Urothelium cell line (cell line): Measurements from ENCODE around the gene ZBTB5.
"Not testable (repeated sequence)": the region's sequence is repeated elsewhere in the genome, so short reads cannot be mapped to it uniquely, and the experiment has no call there.

Source experiments
- DNase-seq: peaks from one replicate; pipeline ENCODE4 v3.0.0; 2011; ENCODE audit warnings: low spot score, mixed read lengths
- FAIRE-seq: peaks from 2 replicates; lab custom pipeline; 2011; peaks lifted over from hg19 to GRCh38; lab: Jason Lieb, UNC

Gene ZBTB5

DNA sequence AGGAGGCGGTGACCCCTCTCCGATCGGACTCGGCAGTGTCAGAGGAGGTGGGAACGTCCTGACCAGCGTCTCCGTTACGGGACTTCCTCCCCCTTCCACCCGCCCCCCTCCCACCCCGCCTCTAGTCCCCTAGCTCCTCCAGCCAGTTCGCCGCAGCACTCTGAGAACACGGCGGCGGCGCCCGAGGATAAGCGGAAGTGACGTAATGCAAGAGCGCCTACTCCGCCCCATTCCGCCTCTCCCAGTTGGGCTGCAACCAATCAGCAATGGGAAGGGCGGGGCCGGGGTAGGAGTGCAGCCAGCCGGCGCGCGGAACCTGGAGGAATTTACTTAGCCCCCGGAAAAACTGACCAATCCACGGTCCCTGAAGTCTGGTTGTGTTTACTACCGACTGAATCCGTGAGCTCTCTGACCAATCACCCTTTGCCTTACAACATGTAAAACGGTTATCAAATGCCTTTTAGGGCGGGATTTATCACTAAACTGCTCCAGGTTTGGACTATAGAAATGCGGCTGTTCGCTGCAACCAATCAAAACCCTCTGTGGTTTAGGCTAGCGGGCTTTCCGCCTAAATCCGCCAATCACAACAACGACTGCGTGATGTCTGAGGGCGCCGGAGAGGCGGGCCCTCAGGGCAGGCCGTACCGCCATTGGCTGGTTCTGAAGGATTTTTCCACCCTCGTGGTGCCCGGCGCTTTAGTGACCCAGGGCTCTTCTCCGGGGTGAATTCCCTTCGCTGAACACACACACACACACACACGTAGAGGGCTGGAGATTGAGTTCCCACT, at the start of gene ZBTB5:
Gene ZBTB5 (minus strand): TSS at position 202 of the 788 bp plus-strand sequence. CDS start 22,899 bp downstream, outside the sequence.
- DNase-seq, result peak; percentile 100
- FAIRE-seq, result peak; percentile 98

DNA sequence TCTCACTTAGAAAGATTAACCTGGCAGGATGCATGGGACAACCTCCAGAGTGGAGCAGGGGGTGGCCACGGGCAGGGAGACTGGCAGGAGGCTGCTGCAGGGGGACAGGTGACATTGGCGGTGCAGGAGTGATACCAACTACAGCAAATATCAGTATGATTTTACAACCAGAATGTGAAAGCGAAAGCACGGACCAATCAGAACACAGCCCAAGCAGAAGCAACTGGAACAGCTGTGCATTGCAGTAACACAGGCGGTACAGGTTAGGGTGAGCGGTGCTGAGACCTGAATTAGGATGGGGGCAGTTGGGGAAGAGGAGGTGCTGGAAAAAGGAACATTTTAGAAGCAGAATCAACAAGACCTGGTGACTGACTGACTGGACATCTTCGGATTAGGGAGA, 49.7 kb upstream of the ZBTB5 start:
- no peak for FAIRE-seq
- DNase-seq, result no peak

DNA sequence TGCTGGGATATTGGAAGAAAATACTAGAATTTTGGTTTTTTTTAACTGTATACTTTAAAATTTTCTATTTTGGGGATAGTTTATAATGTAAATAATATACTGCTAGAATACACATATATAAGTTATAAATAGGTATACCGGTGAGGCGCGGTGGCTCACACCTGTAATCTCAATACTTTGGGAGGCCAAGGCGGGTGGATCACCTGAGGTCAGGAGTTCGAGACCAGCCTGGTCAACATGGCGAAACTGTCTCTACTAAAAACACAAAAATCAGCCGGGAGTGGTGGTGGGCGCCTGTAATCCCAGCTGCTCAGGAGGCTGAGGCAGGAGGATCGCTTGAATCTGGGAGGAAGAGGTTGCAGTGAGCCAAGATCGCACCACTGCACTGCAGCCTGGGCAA, 49.2 kb upstream of the ZBTB5 start:
- not testable (repeated sequence) for DNase-seq, FAIRE-seq

DNA sequence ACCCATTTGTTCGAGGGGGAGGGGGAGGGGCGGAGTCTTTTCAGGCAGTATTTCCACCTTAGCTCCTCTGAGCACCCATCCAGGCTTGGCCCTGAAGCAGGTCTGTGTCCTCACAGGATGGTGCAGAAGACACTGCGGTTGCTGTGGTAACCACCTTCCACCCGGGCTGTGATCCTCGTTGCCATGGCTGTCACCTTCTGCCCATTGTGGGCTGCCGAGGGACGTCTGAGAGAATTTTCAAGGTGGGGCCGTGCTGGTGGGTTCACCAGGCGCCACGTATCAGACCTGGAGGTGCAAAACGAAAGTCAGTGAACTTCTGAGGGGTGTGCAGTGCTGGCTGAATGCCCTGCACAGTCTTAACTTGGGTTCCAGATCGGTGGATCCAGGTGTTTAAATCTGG, 47.2 kb upstream of the ZBTB5 start:
- FAIRE-seq (no peak), DNase-seq (no peak)

GRCh38 chr9:37511016-37512010, 46.1 kb upstream of the ZBTB5 start:
- no peak for FAIRE-seq
- peak; percentile 52 for DNase-seq

GRCh38 chr9:37510053-37510452, 44.8 kb upstream of the ZBTB5 start:
- FAIRE-seq, DNase-seq: not testable (repeated sequence)

DNA sequence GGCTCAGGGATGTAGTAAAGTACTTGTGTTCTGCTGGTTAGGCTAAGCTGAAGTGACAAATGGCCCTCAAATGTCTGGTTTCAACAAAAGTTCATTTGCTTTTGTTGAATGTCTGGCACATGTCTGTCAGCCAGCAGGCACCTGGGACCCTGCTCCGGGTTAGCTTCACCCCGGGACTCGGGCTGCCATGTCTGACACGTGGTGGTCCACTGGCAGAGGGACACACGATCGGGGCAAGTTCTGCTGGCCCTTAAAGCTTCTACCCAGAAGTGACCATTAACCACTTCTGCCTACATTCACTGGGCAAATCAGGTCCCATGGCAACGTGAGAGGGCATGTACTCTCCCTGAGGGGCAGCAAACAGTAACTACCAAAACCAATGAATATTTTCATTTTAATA, 44.3 kb upstream of the ZBTB5 start:
- FAIRE-seq, result no peak
- DNase-seq, result no peak

DNA sequence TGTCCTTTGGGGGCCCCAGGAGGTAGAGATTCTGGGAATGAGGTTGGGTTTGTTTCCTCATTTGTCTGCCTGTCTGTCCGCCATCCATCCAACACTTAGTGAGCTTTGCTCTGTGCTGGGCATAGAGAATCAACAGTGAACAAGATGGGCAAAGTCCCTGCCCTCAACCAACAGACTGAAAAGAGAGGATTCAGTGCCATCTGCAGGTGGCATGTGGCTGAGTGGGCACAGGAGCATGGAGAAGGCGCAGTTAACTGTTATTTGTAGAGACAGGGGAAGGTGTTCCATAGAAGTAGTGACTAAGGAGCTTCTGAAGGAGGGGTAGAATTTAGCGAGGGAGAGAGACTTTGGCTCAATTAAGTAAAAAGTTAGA, 43.6 kb upstream of the ZBTB5 start:
- no peak for DNase-seq
- no peak for FAIRE-seq

DNA sequence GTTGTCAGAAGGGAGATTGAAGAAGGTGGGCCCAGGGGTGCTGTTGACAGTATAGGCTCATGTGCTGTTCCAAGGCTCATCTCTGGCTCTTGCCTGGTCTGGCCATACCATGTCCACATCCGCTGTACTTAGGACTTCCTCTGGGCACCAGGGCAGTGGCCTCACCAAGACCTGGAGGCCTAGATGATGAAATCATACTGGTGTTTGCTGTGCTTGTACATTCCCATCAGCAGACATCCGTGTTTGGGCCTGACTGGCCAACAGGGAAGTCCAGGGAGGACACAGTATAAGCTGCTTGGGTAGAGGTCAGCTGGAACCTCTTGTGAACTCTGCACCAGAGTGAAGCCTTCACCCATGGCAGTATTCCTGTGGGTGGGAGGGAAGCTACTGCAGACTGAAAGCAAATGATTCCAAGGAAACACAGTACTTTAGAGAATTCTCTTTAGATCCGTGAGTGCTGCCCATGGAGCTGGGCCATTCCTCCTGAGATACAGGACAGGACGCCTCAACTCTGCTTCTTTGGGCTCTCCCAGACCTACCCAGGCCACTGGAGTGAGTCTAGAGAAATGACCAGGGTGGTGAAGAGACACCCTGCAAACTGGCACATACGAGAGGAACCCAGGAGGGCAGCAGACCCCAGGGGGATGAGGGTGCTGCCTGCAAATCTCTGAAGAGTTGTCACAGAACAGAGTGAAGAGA, 43.0 kb upstream of the ZBTB5 start:
- FAIRE-seq (no peak), DNase-seq (no peak)

DNA sequence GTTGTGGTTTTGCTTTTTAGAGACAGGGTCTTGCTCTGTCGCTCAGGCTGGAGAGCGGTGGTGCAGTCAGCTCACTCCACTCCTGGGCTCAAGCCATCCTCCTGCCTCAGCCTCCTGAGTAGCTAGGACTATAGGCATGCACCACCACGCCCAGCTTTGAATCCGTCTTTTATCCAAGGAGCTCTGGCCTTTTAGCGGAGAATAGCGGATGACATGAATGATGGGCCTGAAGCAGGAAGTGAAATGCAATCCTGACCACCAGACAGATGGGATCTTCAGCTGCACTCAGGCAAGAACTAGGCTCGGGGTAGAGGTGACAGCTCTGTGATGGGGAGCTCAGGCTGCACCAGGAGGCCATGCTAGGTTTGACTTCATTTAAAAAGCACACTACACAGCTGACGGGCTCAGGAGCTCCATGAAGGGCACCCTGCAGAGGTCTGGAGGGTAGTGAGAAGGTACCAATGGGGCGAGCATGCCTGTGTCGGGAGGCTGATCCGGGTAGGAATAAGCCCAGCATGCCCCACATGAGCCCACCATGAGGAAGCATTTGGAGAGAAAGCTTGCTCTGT, 42.4 kb upstream of the ZBTB5 start:
- DNase-seq (no peak), FAIRE-seq (no peak)

DNA sequence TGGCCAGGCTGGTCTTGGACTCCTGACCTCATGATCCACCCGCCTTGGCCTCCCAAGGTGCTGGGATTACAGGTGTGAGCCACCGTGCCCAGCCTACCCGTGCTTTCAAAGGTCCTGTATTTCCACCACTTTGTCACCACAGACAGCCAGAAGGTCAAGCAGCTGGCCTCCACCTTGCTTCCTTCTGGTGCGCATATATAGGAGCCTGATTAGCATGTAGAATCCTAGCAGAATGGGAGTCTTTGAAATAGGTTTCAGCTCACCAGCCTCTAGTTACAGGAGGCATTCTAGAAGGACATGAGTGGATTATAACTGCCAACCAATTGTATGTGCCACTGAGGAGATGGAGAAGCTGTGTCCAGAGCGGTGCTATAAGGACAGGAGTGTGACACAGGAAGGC, 39.4 kb upstream of the ZBTB5 start:
- DNase-seq, result no peak

GRCh38 chr9:37503736-37504135, 38.5 kb upstream of the ZBTB5 start:
- FAIRE-seq, result no peak
- no peak for DNase-seq

More for the DNA sequence above, 39.4 kb upstream of the ZBTB5 start:
- FAIRE-seq, result no peak

DNA sequence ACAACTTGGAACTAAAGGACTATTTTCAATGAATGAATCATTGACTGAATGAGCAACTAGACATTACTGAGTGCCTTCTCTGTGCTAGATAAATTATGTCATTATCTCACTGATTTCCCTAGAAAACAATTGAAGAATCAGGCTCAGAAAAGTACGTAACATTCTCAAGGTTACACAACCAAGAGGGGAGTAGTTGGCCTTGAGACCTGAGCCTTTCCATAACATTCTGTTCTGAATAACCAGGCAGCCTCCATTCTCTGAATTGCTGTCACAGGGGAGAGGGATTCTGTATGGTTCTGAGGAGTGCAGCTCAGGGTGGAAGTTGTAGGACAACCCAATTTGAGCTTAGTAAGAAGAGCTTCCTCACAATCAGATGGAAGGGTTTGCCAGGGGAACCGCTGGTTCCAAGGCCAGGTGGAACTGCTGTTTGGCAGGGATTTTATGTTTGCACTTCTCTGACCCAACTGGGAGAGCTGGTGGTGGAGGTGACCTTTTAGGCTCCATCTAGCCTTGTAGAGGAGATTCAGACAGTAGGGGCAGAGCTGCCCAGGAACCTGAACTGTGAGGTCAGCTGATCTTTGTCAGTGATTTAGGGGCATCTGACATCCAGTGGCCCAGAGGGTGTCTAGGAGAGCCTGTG, 36.8 kb upstream of the ZBTB5 start:
- DNase-seq, result no peak
- no peak for FAIRE-seq

GRCh38 chr9:37499297-37499696, 34.0 kb upstream of the ZBTB5 start:
- DNase-seq (no peak), FAIRE-seq (no peak)

GRCh38 chr9:37498457-37498856, 33.2 kb upstream of the ZBTB5 start:
- FAIRE-seq, result no peak

DNA sequence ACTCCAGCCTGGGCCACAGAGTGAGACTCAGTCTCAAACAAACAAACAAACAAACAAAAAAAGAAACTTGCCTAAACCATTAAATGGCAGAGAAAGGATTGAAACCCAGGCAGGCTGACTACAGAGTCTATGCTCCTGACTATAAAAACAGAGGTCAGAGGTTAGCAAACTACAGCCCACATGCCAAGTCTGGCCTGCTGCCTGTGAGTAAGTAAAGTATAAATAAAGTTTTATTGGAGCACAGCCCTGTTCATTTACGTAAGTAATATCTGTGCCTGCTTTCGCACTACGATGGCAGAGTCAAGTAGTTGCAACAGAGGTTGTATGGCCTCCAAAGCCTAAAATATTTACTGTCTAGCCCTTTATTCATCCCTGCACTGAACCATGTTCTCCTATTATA, 32.1 kb upstream of the ZBTB5 start:
- DNase-seq, result no peak
- FAIRE-seq, result no peak

More at GRCh38 chr9:37498457-37498856, 33.2 kb upstream of the ZBTB5 start:
- no peak for DNase-seq

GRCh38 chr9:37496020-37496419, 30.8 kb upstream of the ZBTB5 start:
- DNase-seq (no peak), FAIRE-seq (no peak)

DNA sequence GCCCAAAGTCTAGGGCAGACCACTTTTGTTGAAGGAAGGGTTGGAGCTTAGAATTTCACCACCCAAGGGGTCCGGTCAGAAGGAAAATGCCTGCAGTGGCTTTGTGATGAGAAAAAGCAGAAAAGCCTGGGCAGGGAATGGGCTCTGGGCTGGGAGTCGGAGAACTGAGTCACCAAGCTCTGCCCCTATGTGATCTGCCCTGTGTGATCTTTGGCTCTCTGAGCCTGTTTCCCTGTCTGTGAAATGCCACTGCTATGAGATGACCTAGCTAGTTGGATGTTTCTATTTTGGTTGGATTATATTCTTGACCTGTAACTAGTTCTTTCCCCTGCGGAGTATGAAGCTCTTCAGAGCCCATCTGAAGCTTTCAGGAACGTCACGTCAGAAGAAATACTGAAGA, 30.3 kb upstream of the ZBTB5 start:
- FAIRE-seq (no peak), DNase-seq (no peak)

DNA sequence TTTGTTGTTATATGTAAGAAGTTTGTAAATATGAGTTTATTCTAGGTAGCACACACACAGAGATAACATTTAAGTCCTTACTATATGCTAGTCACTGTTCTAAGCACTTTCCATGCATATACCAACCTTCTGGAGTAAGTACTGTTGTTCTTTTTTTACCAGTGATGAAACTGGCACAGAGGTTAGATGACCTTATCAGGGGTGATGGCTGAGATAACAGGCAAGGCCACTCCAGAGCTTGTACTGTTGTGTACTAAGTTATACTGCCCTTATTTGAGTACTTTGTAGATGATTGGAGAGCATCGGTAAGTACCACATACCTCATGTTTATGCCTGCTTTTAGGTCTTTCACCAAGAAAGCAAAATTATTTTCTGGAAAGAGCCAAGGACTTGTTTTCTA, 26.7 kb upstream of the ZBTB5 start:
- FAIRE-seq (no peak), DNase-seq (no peak)
